C4-2B (cell line): ENCODE data around the gene RHEB.

Experiments used
- CTCF ChIP-seq: fragments of 450-650 bp; conservative IDR thresholded peaks from 2 replicates; pipeline ENCODE4 v1.5.1; 2017; ENCODE audit warnings: mild to moderate bottlenecking
- ZFX ChIP-seq: fragments of 450-650 bp; IDR thresholded peaks from 2 replicates; pipeline ENCODE4 v1.6.1; 2017

DNA sequence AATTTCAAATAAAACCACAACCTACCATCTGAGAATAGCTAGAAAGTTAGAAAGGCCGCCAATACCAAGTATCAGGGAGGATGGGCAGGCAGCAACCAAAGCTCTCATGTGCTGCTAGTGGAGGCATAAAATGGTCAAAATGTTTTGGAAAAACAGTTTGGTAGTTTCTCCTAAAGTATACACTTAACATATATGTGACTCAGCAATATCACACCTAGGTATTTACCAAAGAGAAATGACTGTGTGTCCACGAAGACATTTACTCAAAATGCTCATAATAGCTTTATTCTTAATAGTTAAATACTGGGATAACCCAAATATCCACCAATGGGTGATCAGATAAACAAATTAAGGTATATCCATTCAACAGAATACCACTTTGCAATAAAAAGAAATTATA lies 14.3 kb downstream of the RHEB start:
- TF ChIP-seq CTCF = no peak
- no peak for TF ChIP-seq ZFX
